GM19468 (cell line): ENCODE measurements around the gene BEST2.

Experiments
- ATAC-seq: cut with Tn5 transposase; IDR thresholded peaks from one replicate; pipeline ENCODE4 v1.9.1; 2021; ENCODE audit warnings: mild to moderate bottlenecking, moderate library complexity, moderate number of reproducible peaks; ENCODE audit not compliant: unreplicated experiment; ENCODE audit errors: extremely low read depth

The BEST2 gene

GRCh38 chr19:12766051-12766521 lies 14.5 kb downstream of the BEST2 start:
- no peak for ATAC-seq

DNA sequence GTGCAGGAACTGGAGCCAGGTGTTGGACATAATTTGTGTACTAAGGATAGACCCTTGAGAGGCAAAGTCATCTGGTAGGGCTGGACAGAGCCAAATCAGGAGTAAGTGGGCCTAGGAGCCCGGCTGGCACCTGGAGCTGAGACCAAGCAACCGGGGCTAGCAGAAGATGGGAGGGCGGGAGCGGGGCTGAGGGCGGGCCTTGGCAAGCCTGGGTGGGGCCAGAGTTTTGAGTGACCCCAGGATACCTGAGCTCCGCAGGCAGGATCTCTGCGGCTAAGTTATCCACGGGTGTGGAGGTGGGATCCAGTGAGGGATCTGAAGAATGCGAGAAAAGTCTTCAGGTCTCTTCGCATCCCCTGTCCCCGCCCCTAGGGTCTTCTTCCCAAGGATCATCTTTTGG lies 15.6 kb downstream of the BEST2 start:
- ATAC-seq, result no peak

GRCh38 chr19:12767666-12768065 lies 16.1 kb downstream of the BEST2 start:
- no peak for ATAC-seq

GRCh38 chr19:12769689-12770088 lies 18.1 kb downstream of the BEST2 start:
- no peak for ATAC-seq

DNA sequence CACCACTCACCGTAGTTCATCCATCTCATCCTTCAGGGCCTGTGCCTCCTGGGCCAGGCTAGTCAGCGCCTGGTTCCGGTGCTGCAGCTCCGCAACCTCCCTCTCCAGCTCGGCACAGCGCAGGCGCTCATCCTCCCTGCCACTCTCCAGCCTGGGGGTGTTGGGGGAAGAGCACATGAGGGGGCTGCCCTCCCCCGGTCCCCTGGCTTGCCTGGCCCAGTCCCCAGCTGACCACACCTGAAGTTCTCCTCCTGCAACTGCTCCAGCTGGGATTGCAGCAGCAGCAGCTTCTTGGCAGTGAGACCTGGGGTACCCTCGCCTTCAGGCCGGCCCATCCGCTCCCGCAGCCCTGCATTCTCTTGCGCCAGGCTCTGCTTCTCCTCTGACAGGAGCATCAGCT lies 19.3 kb downstream of the BEST2 start:
- no peak for ATAC-seq

DNA sequence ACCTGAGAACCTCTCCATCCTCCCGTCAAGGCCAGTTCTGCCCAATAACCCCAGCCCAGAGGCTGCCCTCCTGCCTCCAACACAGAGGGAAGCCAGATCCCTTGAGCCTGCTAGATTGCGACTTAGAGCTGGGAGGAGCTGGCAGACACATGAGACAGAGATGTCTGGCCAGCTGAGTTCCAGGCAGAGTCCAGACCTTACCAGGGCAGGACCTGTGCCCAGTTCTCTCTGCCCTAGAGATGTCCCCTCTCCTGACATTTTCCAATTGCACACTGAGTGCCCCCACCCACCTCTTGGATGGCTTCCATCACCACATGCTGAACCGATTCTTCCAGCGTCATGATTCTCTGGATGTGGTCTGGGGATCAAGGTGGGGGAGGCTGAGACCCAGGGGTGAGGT lies 20.7 kb downstream of the BEST2 start:
- no peak for ATAC-seq

GRCh38 chr19:12773571-12773970 lies 22.0 kb downstream of the BEST2 start:
- ATAC-seq, result no peak

DNA sequence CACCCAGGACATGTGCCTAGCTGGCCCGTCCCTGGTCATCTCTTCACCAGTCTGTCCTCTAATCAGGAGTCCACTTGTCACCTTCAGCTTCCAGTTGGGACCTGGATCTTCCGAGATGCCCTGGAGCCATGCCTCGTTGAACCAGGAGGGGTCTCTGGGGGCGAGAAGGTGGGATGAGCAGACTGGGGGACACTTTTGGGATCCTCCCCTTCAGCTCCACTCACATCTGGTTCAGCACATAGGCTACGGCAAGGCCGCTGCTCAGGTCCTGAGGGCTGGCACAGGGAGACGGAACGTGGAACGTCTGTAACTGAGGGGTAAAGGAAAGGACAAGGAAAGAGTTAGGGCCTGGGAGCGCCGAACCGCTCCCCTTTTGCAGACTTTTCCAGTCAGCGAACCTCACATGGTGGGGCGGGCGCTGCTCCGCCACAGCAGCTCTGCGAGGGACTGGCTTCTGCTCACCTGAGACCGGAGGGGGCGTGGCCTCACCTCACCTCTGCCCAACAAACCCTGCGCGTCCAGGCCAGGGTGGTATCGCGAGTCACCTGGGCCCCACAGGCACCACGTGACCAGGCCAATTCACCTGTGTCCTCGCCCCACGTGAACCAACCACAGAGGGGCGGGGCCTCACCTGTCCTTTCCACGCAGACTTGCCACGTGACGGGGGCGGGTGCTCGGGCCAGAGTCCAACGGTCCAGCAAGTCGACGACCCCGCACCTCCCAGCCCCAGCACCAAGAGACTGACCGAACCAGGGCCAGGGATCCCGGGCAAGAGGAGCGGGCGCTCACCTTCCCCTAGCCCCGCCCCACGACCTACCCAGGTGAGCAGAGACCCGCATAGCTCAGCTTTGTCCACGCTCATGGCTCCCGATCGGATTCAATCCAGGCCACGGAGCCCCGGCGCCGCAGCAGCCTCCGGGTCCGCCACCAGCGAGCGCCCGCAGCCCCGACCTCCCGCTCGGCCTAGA lies 23.3 kb downstream of the BEST2 start, which contains the start of gene HOOK2:
HOOK2 (minus strand) TSS at position 965 of the 968 bp plus-strand sequence; CDS start at position 862, 103 bp downstream.
- ATAC-seq, result no peak

GRCh38 chr19:12777217-12778016 lies 25.8 kb downstream of the BEST2 start:
- ATAC-seq, result no peak

GRCh38 chr19:12778017-12778904 lies 26.7 kb downstream of the BEST2 start:
- no peak for ATAC-seq

- ATAC-seq, result no peak
Observed at GRCh38 chr19:12778905-12779161, 27.2 kb downstream of the BEST2 start.

DNA sequence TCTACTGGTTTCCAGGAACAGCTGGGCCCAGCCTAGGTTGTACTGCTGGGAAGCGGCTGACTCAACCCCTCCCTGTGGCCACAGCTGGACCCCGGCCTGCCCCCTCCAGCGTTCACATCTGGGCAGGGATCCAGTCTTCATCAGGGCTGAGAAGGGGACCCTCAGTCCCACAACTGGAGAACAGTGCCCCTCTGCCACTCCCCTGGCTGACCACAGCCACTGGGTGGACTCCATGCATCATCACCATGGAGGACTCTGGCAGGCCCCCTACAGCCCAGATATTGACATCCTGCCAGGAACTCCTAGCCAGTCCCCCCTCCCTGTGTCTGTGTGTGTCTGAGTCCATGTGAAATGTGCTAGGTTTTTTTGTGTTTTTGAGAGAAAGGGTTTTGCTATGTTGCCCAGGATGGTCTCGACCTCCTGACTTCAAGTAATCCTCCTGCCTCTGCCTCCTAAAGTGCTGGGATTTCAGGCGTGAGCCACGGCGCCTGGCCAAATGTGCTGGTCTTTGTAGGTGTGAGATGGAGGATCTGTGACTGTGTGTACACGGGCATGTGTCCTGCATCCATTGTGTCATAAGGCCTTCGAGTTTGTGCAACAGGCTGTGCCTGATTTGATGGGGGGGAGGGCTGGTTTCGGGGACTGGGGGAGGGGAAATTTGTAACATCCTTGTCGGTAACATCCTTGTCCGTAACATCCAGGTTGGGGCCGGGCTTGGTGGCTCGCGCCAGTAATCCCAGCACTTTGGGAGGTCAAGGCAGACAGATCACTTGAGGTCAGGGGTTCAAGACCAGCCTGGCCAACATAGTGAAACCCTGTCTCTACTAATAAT lies 27.8 kb downstream of the BEST2 start:
- ATAC-seq, result no peak

- ATAC-seq, result no peak
Observed at GRCh38 chr19:12782174-12782423, 30.5 kb downstream of the BEST2 start.

- peak; percentile 29 for ATAC-seq
Observed at GRCh38 chr19:12782424-12783290, 31.1 kb downstream of the BEST2 start.

- ATAC-seq, result no peak
Observed at GRCh38 chr19:12783291-12783848, 31.8 kb downstream of the BEST2 start.

DNA sequence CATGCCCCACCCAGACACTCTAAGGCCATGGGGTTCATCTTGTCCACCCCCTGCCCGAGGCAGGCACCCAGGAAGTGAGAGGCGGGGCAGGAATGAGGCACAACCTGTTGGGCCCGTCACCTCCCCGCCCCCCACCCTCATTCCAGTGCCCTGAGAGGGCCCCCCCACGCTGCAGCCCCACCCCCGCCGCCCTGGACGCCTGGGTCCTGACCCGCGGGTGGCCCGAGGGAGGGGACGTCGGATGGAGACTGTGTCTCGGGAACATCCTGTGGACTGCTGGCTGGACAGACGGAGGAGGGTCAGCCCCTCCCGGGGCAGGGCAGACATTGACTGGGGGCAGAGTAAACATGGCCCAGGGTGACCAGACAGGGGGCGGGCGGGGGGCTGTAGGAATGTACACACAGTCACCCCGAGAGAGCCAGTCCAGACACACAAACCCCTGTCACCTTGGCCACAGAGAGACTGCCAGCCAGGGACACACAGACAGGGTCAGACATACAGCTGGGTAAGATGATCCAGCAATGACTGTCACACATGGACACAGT lies 32.3 kb downstream of the BEST2 start:
- ATAC-seq, result no peak

DNA sequence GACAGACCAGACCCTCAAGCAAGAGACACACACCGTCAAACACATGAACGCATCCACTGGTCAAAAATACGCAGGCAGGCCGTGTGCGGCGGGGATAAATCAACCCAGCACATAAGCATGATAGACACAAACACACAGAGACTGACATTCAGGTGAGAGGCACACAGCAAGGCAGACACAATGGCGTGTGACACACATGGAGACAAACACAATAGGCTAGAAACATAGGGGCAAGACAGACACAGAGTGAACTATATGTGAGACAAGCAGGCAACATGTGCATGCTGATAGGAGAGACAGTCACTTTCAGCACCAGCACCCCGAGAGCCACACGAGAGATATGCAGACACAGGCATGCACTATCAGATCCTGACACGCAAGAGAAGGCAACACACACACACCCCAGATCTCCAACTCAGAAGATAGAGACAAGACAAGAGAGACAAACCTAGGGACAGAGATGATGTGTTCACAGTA lies 32.8 kb downstream of the BEST2 start:
- no peak for ATAC-seq

- no peak for ATAC-seq
Observed at GRCh38 chr19:12784871-12785430, 33.4 kb downstream of the BEST2 start.
